GM08714 (cell line): ENCODE results near the gene MGAT3.

Experiments used
- H3K4me3 ChIP-seq: fragments of 200-500 bp; sonication (Bioruptor generic); 2 replicates; pipeline ENCODE4 v1.5.1; 2014; ENCODE audit warnings: mild to moderate bottlenecking, low read length, inconsistent platforms
- ZNF274 ChIP-seq: IDR thresholded peaks from 2 replicates; pipeline ENCODE4 v1.6.1; 2012; ENCODE audit warnings: mild to moderate bottlenecking, low read depth, low read length

Gene MGAT3

GRCh38 chr22:39522567-39523300 is 65.9 kb downstream of the MGAT3 start:
- TF ChIP-seq ZNF274, result no peak
- peak overlapping the region; percentile 86 for H3K4me3 ChIP-seq

DNA sequence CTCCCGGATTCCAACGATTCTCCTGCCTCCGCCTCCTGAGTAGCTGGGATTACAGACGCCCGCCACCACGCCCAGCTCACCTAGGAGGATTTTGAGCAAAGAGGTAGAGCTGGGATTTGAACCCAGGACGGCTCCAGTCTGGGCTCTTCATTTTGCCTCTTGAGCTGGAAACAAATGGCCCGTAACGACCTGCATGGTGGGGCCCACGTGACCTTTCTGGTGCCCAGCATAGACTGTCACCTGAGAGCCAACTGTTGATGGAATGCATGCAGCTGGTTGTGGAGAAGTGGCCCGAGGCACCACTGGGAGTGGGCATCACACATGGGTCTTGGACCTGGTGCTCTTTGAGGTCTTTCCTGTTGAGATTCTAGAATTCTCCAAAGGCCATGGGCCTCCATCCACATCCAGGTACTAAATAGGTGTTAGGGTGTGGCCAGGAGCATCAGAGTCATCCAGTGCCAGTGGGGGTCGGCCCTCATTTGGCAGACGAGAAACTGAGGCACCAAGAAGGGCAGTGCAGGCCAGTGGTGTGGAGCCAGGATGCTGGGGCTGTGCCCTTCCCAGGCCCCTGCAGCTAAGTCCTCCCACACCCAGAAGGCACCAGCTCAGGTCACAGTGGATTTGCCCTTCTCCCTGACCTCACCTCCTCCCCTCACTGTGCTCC is 67.4 kb downstream of the MGAT3 start:
- no peak overlapping the region for H3K4me3 ChIP-seq
- TF ChIP-seq ZNF274, result no peak

DNA sequence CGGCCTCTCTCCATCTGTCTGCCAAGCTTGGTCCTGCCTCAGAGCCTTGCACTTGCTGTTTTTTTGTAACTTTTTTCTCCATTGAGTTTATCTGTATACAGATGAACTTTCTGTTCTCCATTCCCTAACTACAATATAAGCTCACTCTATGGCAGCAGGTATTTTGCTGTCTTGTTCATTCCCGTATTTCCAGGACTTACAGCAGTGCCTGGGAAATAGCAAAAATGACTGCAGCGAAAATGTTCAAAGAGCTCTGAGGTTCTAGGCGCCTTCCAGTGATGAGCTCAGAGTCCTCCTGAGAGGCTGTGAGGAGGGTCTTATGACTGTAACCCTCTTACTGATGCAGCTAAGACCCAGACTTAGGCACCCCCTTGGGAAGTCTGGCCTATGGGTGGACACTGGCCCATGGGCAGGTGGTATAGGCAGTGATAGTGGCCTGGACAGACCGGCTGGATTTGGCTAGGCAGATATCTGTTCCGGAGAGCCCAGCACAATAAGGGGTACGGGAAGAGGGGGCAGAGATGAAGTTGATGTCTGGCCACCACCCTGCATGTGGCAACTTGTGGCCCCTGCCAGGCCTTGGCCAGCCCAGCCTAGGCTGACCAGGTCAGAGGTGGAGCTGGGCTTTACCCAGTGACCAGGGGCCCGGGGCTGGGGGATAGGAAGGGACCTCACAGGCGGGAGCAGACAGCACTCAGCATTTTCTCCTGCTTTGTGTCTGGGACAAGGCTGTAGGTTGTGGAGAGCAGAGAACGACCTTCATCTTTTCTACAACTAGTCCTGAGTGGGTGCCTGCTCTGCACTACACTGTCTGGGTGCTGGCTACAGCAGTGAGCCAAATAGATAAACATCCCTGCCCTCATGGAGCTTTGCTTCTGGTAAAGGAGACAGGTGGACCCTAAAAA is 68.2 kb downstream of the MGAT3 start:
- TF ChIP-seq ZNF274, result no peak

DNA sequence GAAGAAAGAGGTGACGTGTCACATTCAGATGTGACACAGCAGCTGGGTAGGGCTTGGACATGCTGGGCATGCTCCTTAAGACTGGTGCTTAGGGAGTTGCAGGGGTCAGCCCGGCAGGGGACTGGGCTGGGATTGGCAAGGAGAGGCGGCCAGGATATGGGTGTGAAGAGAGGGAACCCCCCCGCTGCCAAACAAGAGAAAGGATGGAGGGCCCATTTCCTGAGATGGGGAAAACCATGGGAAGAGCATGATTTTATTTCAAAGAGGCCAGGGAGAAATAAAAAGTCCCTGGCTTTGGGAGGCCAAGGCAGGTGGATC is 68.8 kb downstream of the MGAT3 start:
- no peak for TF ChIP-seq ZNF274
- H3K4me3 ChIP-seq, result no peak overlapping the region

More for the DNA sequence above, 68.2 kb downstream of the MGAT3 start:
- no peak overlapping the region for H3K4me3 ChIP-seq

GRCh38 chr22:39526736-39527171 is 69.9 kb downstream of the MGAT3 start:
- no peak for TF ChIP-seq ZNF274
- no peak overlapping the region for H3K4me3 ChIP-seq

GRCh38 chr22:39527481-39527961 is 70.7 kb downstream of the MGAT3 start:
- TF ChIP-seq ZNF274, result no peak

GRCh38 chr22:39528080-39528661 is 71.4 kb downstream of the MGAT3 start:
- no peak overlapping the region; the same call in 1 of the 2 replicates for H3K4me3 ChIP-seq
- no peak for TF ChIP-seq ZNF274

More at GRCh38 chr22:39527481-39527961, 70.7 kb downstream of the MGAT3 start:
- no peak overlapping the region for H3K4me3 ChIP-seq

GRCh38 chr22:39528681-39529486 is 72.1 kb downstream of the MGAT3 start:
- peak overlapping the region; percentile 27; the same call in 1 of the 2 replicates for H3K4me3 ChIP-seq
- TF ChIP-seq ZNF274, result no peak

GRCh38 chr22:39529487-39529851 is 72.7 kb downstream of the MGAT3 start:
- H3K4me3 ChIP-seq, result no peak overlapping the region
- TF ChIP-seq ZNF274, result no peak

- no peak for TF ChIP-seq ZNF274
- no peak overlapping the region for H3K4me3 ChIP-seq
Observed at GRCh38 chr22:39530116-39530515, 73.3 kb downstream of the MGAT3 start.

DNA sequence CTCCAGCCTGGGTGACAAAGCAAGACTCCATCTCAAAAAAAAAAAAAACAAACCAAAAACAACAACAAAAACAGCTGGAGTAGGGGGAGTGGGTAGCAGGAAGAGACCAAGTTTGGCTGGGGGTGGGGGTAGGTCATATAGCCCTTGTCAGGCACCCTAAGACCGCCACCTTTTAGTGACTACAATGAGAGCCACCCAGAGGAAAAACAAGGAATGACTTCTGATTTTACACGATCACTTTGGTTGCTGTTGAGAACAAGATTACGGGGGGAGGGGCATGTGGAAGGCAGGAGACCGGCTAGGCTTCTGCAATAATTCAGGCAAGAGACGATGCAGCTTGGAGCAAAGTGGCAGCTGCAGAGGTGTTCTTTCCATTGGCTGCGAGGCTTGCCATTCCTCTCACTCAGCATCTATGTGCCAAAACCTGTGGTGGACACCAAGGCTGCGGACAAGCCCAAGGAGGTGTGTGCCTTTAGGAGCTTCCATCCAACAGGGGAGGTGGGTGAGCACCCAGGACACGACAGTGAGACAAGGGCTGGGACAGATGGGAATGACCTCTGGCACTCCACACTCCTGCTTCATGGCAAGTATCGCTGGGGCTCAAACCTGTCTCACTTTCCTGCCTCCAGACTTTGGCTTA is 74.0 kb downstream of the MGAT3 start:
- TF ChIP-seq ZNF274, result no peak

GRCh38 chr22:39532215-39533073 is 75.6 kb downstream of the MGAT3 start, which contains the start of gene RPS19BP1:
Gene RPS19BP1, minus strand, starts transcription at chr22:39532748. Its CDS starts 10 bp downstream, at chr22:39532738.
- no peak for TF ChIP-seq ZNF274
- peak within 1 kb of the TSS; percentile 70 for H3K4me3 ChIP-seq

More for the DNA sequence above, 74.0 kb downstream of the MGAT3 start:
- H3K4me3 ChIP-seq, result no peak overlapping the region; the same call in 1 of the 2 replicates

GRCh38 chr22:39534092-39534506 is 77.3 kb downstream of the MGAT3 start:
- H3K4me3 ChIP-seq, result no peak overlapping the region
- no peak for TF ChIP-seq ZNF274
